AG09309 (cell line): ENCODE results near the gene PAM.

Experiments
- DNase-seq: peaks from one replicate; pipeline ENCODE4 v3.0.0-alpha.2; 2010; ENCODE audit warnings: low read depth
- H3K4me3 ChIP-seq: 2 replicates; pipeline ENCODE4 v1.5.1; 2011; ENCODE audit warnings: mild to moderate bottlenecking, low read depth, low read length, moderate library complexity; ENCODE audit not compliant: control insufficient read depth
- CTCF ChIP-seq: IDR thresholded peaks from 2 replicates; pipeline ENCODE4 v1.5.1; 2011; ENCODE audit warnings: mild to moderate bottlenecking, low read depth, low read length, inconsistent platforms; ENCODE audit not compliant: insufficient read depth, control insufficient read depth; ENCODE audit errors: missing control alignments

Gene PAM

GRCh38 chr5:102918986-102919610 is 164.0 kb downstream of the PAM start:
- DNase-seq, result no peak
- no peak overlapping the region for H3K4me3 ChIP-seq

GRCh38 chr5:102920762-102921161 is 165.7 kb downstream of the PAM start:
- no peak overlapping the region for H3K4me3 ChIP-seq
- TF ChIP-seq CTCF, result no peak
- DNase-seq, result no peak

More at GRCh38 chr5:102918986-102919610, 164.0 kb downstream of the PAM start:
- TF ChIP-seq CTCF, result no peak

GRCh38 chr5:102921341-102922044 is 166.4 kb downstream of the PAM start:
- H3K4me3 ChIP-seq, result no peak overlapping the region
- no peak for DNase-seq
- TF ChIP-seq CTCF, result no peak

- no peak for TF ChIP-seq CTCF
- no peak for DNase-seq
Observed at GRCh38 chr5:102922111-102922720, 167.1 kb downstream of the PAM start.

GRCh38 chr5:102922799-102923477 is 167.8 kb downstream of the PAM start:
- no peak for DNase-seq
- H3K4me3 ChIP-seq, result no peak overlapping the region
- no peak for TF ChIP-seq CTCF

More at GRCh38 chr5:102922111-102922720, 167.1 kb downstream of the PAM start:
- no peak overlapping the region for H3K4me3 ChIP-seq

- no peak for DNase-seq
- no peak for TF ChIP-seq CTCF
- no peak overlapping the region for H3K4me3 ChIP-seq
Observed at GRCh38 chr5:102924963-102925362, 169.9 kb downstream of the PAM start.
